Raji (cell line): ENCODE data around the gene BEST2.

ENCODE experiments used
- POLR2A ChIP-seq: IDR thresholded peaks from 2 replicates; pipeline ENCODE4 v1.6.1; 2011; ENCODE audit warnings: low read depth, low read length, control low read depth; ENCODE audit not compliant: insufficient read depth

The BEST2 gene

DNA sequence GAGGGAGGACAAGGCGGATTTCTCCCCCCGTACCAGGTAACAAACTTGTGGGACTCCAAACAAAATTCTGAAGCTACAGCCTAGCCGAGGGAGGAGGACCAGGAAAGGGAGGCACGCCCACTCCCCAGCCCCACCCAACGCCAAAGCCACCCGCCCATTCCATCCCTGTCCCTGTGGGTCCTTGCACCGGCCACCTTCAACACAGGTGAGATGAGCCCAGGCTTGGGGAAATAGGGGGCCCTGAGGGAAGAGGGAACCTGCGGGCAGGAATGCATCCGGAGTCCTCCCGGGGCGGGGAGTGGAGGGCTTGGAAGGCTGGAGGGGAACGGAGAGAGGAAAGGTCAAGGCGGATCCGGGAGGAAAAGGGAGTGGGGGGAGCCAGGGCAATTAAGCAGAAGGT, at the start of gene BEST2:
Gene BEST2, plus strand, starts transcription at position 157 of the 400 bp plus-strand sequence. CDS start 802 bp downstream, outside the sequence.
- TF ChIP-seq POLR2A = no peak

DNA sequence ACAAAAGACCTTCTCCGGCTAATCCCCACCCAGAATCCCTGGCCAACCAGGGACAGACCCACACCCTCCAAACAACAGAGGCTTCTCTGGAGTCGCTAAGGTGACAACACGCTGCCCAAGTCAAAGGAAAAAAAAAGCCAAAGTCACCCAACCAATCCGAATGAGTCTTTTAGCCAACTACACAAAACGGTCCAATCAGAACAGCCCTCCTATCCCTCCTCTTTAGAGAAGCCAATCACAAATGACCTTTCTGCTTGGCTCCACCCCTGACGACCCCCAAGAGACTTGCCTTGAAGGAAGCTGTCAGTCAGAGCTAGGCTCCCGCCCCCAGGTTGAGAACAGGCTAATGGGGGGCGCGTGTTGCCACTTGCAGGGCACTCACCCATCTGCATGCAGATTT, 48.5 kb upstream of the BEST2 start:
- no peak for TF ChIP-seq POLR2A

DNA sequence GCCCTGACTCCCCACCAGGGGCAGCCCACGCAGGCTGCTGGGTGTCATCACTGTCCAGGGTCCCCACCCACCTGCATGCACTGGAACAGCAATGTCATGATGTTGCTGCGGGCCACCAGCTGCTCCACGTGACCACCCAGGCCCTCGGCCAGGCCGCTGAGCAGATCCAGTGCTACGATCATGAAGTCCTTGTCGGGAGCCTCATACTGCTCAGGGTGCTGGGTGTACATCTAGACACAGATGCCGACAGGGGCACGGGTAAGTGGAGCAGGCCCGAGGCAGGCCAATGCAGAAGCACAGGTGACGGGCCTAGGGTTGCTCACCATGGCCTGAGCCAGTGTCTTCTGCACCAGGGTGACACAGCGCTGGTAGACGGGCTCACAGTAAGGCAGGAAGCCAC, 46.4 kb upstream of the BEST2 start:
- no peak for TF ChIP-seq POLR2A

DNA sequence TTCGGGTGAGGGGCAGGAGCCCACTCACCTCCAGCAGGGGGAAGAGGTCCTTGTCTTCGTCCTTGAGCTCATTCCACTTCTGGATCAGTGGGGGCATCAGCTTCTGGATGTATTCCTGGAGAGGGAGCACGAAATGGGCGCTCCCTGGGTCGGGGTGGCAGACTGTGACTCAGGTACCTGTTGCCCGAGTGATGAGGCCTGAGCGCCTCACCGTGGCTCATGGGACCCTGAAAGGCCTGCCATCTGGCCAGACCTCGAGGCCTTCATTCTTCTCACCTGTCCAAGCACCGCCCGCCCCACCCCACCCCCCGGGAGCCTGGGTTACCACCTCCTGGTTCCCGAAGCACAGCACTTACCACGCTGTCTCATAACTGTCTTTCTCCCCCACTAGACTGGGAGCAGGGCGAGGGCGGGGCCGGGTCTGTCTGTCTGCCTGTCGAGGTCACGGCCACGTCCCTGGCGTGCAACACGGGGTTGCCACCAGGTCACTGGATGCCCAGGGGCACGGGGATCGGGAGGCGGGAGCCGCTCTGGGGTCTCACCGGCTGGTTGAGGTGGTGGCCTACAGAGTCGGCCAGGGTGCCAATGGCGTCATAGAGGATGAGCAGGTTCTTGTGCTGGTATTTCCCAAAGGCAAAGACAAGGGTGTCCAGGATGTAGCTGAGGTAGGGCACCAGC, 45.8 kb upstream of the BEST2 start:
- no peak for TF ChIP-seq POLR2A

DNA sequence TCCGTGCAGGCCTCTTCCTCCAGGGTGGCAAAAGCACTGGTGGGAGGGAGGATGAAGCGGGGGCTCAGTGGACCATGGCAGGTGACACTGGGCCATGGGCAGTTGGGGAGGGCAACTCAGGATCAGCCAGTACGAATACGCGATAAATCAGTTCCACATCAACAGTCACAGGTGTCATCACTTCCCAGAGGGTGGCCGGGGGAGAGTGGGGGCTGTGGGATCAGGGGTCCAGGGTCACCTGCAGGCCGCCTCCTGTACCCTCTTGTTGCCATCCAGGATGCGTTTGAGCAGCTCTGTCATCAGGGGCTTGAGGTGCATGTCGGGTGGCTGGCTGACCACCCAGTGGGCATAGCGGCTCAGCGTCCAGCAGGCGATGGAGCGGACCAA, 45.3 kb upstream of the BEST2 start:
- TF ChIP-seq POLR2A = no peak

DNA sequence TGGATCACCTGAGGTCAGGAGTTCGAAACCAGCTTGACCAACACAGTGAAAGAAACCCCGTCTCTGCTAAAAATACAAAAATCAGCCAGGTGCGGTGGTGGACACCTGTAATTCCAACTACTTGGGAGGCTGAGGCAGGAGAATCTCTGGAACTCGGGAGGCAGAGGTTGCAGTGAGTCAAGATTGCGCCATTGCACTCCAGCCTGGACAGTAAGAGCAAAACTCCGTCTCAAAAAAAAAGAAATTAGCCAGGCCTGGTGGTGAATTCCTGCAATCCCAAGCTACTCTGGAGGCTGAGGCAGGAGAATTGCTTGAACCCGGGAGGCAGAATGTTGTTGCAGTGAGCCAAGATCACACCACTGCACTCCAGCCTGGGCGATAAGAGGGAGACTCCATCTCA, 43.0 kb upstream of the BEST2 start:
- no peak for TF ChIP-seq POLR2A

DNA sequence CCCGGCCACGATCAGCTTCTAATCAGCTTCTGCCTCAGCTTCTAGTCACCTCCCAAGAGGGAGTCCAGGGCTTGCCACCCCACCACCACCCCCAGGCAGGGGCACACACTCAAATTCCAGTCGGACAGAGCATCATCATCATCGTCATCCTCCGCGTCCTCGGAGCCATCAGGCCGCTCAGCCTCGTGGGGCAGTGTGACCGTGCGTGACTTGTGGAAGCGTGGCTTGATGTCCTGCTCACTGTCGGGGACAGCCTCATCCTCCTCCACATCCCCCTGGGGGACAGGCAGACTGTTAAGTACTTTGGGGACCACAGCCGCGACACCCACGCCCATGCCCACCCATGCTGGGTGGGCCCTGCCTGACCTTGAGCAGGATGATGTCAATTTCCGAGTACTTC, 40.4 kb upstream of the BEST2 start:
- TF ChIP-seq POLR2A = no peak

DNA sequence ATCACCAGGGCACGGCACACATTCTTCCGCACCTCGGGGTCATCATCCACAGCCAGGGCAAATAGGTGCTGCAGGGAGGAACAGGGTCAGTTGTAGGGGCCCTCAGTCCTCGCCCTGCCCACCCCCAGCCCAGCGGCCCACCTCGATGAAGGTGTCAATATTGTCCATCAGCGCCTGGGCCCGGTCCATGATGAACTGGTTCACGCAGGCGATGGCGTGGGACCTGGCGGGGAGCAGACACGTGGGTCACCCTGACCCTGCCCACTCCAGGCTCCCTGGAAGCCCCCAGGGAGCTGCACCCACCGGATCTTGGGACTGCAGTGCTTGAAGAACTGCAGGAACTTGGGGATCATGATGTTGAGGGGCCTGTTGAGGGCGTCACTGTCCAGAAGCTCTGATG, 36.5 kb upstream of the BEST2 start:
- TF ChIP-seq POLR2A = no peak

DNA sequence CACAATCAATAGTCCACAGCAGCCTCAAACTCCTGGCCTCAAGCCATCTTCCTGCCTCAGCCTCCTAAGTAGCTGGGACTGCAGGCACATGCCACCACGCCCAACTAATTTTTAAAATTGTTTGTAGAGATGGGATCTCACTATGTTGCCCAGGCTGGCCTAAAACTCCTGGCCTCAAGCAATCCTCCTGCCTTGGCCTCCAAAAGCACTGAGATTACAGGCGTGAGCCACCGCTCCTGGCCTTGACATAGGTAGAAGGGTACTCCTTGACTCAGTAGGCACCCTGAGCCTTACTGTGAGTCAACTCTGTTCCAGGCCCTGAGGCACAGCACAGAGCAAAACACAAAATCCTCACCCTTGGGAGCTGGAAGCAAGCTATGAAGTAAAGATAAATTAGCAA, 35.7 kb upstream of the BEST2 start:
- no peak for TF ChIP-seq POLR2A

DNA sequence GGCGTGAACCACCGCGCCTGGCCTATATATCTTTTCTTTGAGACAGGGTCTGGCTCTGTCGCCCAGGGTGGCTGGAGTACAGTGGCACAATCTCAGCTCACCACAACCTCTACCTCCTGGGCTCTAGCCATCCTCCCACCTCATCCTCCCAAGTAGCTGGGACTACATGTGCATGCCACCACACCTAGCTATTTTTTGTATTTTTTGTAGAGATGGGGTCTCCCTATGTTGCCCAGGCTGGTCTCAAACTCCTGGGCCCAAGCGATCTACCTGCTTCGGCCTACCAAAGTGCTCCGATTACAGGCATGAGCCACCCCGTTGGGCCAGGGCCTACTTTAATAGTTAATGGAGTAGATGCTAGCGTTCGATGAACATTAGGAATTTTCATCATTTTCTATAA, 31.3 kb upstream of the BEST2 start:
- TF ChIP-seq POLR2A = no peak

DNA sequence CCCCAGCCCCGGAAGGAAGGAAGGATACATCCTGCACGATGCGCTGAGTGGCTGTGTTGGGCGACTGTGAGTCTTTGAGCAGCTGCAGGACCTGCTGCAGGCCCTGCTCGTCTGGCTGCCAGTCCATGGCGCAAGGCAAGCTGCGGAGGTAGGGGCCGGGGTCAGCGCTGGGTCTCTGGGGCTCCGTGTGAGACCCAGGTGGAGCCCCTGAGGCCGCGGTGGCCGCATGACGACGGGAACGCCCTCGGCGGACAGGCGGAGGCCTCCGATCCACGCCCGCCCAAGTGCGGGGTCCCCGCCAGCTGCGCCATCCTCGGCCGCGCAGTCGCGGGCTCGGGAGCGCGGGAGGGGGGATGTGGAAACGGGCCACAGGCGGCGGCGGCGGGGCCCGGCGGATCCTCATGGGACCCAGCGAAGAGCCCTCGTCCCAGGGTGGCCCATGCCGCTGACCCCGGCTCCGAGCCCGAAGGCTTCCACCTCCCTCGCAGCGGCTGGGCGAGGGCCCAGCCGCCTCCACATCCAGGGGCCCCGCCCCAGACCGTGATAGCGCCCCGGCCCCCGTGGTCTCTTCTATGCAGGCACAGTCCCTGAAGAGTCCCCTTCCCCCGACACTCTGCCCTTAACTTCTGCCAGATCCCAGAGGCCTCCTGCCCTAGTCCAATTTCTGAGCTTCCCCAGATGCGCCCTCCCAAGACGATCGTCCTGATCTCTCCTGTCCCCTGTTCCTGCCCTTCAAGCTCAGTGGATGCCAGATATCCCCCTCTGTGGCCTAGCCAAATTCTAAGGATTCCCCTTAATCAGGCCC, 30.5 kb upstream of the BEST2 start:
- TF ChIP-seq POLR2A = no peak

DNA sequence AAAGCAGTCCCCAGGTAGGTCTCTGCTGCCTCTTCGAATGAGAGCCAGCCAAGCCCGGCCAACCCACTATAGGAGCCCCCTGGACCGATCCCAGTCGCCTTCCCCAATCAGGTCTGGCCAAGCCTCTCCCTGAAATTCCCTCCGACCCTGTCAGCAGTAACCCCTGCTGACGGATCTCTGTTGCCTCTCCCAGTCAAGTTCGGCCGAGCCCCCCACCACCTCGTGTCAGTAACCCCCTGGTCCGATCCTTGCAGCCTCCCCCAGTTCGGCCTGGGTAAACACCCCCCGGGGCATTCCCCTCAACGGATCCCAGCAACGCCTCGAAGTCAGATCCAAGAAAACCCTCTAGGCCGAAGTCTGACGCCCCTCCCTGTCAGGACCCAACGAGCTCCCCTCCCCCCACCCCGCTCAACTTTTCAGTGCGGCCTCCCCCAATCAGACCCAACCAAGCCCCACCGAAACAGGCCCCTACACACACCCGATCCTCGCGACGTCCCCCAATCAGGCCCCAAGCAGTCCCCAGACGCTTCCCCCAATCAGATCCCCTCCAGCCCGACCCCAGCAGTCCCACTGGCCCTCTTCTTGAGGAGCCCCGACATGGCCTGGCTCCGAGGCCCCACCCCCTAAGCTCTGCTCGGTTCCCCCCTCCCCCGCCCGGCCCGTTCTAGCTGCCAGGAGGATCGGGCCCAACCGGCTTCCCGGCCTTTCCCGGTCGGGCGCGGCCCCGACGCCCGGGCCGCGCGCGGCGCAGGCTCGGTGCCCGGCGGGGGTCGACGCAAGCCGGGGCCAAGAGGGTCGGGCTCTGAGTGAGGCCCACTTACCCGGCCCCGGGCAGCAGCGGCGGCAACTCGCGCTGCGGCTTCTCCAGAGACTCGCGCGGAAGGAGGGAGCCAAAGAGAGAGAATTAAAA, 29.7 kb upstream of the BEST2 start:
- TF ChIP-seq POLR2A = no peak

DNA sequence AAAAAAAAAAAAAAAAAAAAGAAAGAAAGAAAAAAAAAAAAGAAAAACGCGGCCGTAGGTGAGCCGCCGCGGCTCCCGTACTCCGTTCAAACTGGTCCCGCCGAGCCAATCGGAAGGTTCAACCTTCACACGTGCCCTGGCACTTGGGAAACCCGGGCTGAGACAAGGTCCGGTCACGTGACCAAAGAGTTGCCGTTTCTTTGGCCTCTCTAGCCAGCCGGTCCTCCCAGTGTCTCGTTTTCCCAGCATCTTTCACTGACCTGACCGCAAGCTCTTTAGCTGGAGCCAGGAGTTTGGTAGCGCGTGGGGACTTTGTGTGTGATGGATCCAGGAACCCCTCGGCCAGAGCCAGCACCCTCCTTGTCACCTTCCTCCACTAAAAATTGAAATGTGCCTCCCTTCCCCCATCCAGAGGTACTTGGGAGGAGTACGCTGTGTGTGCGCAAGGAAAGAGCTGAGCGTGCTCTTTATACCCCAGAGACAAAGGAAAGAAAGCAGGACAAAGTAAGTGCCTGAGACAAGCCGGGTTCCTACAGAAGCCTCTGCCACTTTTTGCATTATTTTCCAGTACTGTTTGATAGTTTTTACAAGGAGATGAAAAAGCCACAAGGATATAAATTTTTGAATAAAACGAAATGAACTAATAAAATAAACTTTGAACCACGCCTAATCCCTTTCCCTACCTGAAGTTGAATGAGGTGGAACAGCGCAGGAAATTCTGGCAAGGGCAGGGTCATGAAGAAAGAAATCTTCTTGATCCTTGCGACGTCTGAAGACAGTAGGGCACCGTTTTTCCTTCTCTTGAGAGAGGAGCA, 28.8 kb upstream of the BEST2 start:
- peak; percentile 88 for TF ChIP-seq POLR2A

DNA sequence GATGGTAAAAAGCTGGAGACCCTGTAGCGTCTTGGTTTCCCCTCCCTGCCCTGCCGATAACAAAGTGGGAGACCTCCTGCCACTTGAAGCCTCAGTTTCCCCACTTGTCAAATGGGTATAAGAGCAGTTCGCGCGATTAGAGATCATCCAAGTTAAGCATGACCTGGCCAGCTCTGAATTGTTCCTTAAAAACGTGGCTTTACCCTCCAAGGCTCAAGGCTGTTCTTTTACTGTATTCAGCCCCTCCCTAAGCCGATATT, 28.3 kb upstream of the BEST2 start:
- TF ChIP-seq POLR2A = no peak

DNA sequence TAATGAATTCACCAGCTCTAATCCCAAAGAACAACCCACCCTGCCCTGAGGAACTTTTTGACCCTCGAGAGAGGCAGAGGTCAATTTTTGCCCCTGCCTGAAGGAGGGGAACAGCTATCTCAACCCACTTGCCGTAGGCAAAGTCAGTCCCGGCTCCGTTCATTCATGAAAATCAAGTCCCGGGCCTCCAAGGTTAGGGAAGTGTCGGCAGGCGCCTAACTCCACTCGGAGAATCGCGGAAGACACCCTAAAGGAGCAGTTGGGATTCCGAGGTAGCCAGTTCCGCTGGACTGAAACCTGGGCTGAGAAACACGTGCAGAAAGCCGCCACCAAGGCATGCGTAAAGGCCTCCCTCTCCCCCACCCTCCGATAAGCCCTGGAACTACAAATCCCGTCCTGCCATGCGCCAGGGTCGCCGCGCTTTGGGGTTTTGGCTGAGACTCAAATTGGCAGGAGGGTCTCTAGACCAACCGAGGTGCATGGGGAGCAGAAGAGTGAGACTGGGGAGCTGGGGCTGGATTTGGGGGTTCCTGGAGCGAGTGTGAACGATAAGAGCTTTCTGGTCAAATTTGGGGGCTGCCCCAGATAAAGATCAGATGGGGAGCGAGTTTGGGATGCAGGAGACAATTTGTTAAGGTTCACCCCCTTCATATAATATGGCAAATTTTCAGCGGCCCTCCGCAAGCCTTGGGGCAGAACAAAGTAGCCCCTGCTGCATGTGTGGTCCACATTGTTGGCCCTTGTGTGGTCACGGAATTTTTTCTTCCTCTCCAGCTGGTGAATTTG, 27.8 kb upstream of the BEST2 start, which contains the start of gene TNPO2:
Gene TNPO2, minus strand, starts transcription at position 292 of the 786 bp plus-strand sequence. CDS start 2,955 bp downstream, outside the sequence.
- TF ChIP-seq POLR2A = peak; percentile 80

DNA sequence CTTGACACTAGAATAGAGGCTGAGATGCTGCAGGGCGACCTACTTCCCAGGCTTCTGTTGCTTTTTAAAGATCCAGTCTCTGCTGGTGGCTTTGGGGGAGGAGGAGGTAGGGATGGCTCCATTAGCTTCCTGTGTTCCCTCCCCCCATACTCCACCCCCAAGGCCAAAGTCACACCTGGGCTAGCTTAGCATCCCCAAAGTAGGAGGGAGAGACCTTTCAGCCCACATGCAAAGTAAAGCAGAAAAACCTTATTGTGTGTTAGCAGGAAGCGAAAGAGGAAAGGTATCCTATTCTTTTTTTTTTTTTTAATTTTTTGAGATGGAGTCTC, 24.6 kb upstream of the BEST2 start:
- TF ChIP-seq POLR2A = no peak
